BJ (cell line): ENCODE results near the gene ACR. TPM values are rescaled to one million over a fixed set of nuclear protein-coding genes. Genes with fewer than 3 reads are reported as not detected.

Experiments used
- CTCF ChIA-PET: fragments of 350-600 bp; formaldehyde crosslinking; extraction: SDS; loops from one replicate; lab custom pipeline; 2021; ENCODE audit warnings: antibody characterized with exemption, inconsistent platforms; lab: Yijun Ruan, JAX
- POLR2A ChIA-PET: fragments of 300-600 bp; sonication (Branson Sonifier 250); formaldehyde crosslinking; extraction: SDS; loops from one replicate; lab custom pipeline; 2021; ENCODE audit warnings: antibody characterized with exemption; lab: Charles Lee
- DNase-seq: peaks from one replicate; pipeline ENCODE4 v3.0.0-alpha.2; 2011; ENCODE audit warnings: low read depth
- H3K27me3 ChIP-seq: 2 replicates; pipeline ENCODE4 v1.6.0; 2011; ENCODE audit warnings: low read length; ENCODE audit not compliant: control insufficient read depth, insufficient read depth
- H3K36me3 ChIP-seq: 2 replicates; pipeline ENCODE4 v1.5.1; 2011; ENCODE audit warnings: low read length; ENCODE audit not compliant: control insufficient read depth, insufficient read depth
- H3K4me3 ChIP-seq: 2 replicates; pipeline ENCODE4 v1.5.1; 2011; ENCODE audit warnings: low read depth, mild to moderate bottlenecking, control low read depth, low read length
- polyA plus RNA-seq: library from polyadenylated mRNA; depleted of rRNA; stranded (reverse); fragments of >200 nt; gene quantifications from 2 replicates; pipeline ENCODE4 v1.2.3, GENCODE V29; 2011
- TF ChIP-seq, protein P1 (sequence below): IDR thresholded peaks from 2 replicates; pipeline ENCODE4 v1.5.1; 2011; ENCODE audit warnings: low read depth, mild to moderate bottlenecking, control low read depth, inconsistent platforms, low read length, moderate library complexity; ENCODE audit not compliant: insufficient read depth

Gene ACR
- polyA plus RNA-seq, 1 experiment = 0.12 TPM

DNA sequence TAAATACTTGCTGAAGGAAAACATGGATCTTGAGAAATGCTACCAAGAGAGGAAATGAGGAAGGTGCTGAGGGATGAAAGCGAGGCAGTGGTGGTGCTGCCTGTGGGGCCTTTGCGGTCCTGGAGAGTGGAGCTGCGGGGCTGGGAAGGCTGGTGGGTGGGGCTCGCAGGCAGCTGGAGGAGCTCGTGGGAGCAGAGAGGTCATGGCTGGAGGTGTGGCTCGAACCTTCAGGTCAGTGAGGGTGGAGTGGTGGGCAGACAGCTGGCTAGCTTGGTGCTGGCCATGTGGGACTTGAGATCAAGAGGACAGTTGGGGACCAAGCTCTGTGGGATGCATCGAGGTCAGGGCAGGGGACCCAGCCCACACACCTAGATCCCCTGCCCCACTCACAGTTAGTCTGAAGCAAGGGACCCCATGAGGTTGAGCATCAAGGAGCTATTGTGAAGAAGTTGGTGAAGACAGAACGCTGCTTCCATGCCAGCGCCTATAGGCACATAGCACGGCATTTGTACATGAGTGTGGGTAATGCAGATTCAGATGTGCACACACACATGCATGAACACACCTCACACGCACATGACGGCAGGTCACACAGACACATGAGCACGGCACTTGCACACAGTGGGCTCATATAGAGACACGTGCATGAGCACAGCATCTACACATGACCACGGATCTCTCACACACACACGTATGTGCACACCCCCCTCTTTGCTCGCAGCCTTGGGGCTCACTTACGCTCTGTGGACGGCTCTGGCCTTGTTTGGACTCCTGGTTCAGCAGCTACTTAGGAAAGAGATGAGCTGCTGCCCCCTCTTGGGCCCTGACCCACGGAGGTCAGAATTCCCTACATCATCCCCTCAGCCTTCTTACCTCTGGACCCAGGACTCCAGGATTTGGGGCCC, 34.9 kb upstream of the ACR start:
- no peak for DNase-seq
- Histone ChIP-seq H3K4me3 (no peak overlapping the region), H3K36me3 (no peaks in the 10 kb centered on the region), H3K27me3 (no peaks in the 10 kb centered on the region)
- ChIA-PET CTCF (interaction anchor here (1.5 kb wide), 1 partner anchor 9 kb away, joined by 5 read pairs; no protein-coding TSS in a partner anchor), POLR2A (no interaction called here)
- TF ChIP-seq, protein P1, sequence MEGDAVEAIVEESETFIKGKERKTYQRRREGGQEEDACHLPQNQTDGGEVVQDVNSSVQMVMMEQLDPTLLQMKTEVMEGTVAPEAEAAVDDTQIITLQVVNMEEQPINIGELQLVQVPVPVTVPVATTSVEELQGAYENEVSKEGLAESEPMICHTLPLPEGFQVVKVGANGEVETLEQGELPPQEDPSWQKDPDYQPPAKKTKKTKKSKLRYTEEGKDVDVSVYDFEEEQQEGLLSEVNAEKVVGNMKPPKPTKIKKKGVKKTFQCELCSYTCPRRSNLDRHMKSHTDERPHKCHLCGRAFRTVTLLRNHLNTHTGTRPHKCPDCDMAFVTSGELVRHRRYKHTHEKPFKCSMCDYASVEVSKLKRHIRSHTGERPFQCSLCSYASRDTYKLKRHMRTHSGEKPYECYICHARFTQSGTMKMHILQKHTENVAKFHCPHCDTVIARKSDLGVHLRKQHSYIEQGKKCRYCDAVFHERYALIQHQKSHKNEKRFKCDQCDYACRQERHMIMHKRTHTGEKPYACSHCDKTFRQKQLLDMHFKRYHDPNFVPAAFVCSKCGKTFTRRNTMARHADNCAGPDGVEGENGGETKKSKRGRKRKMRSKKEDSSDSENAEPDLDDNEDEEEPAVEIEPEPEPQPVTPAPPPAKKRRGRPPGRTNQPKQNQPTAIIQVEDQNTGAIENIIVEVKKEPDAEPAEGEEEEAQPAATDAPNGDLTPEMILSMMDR = no peak

DNA sequence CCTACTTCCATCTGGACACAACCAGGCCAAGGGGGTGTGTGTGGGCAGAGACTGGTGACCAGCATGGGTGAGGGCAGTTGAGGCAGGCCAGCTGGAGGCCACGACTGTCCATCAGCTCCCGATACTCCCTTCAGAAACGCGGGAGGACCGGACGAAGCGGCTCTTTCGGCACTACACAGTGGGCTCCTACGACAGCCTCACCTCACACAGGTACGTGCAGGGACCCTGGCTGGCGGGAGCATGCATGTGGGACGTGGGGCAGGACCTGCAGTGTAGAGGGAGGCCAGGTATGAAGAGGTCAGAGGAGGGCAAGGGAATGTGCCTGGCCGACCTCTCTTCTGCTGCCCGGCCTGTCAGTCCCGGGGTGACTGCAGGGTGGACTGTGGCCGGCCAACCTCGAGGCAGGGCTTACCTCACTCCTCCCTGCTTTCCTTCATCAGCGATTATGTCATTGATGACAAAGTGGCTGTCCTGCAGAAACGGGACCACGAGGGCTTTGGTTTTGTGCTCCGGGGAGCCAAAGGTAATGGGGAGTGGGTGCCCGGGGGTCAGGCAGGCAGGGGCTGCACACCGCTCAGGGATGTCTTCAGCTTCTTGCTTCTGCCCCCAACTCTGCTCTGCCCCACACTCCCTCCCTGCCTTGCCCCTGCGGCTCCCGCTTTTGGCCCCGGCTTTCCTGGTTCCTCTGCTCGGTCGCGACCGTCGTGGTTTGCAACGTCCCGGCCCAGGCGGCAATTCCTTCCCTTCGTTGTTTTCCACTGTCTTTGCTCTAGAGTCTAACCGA, 34.1 kb upstream of the ACR start:
- no peak overlapping the region for H3K4me3 ChIP-seq
- DNase-seq = no peak
- no peaks in the 10 kb centered on the region for H3K36me3 ChIP-seq
- ChIA-PET POLR2A (no interaction called here), CTCF (interaction anchor here (1.5 kb wide), 1 partner anchor 10 kb away, joined by 5 read pairs; no protein-coding TSS in a partner anchor)
- TF ChIP-seq, protein P1 = no peak
- H3K27me3 ChIP-seq = no peaks in the 10 kb centered on the region

DNA sequence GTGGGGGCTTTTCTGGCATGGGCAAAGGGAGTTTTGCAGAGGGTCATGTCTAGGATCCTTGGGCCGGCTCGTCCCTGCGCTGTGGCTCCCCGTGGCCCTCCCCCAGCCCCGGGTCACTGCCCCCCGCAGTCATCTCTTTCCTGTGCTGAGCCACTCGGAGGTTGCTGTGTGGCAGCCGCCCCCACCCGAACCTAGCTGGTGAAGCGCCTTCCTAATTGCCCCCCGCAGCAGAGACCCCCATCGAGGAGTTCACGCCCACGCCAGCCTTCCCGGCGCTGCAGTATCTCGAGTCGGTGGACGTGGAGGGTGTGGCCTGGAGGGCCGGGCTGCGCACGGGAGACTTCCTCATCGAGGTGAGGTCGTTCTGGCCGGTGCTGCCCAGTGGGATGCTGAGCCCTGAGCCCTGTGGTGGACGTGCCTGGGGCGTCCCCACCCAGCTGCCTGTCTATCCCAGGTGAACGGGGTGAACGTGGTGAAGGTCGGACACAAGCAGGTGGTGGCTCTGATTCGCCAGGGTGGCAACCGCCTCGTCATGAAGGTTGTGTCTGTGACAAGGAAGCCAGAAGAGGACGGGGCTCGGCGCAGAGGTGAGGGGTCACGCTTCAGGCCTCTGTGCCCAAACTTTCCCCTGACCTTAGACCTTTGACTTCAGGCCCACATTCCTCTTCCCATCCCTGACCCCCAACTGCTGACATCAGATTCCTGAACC, 33.3 kb upstream of the ACR start:
- no peak overlapping the region for H3K4me3 ChIP-seq
- CTCF ChIA-PET = no interaction called here
- POLR2A ChIA-PET = no interaction called here
- no peaks in the 10 kb centered on the region for H3K27me3 ChIP-seq
- no peaks in the 10 kb centered on the region for H3K36me3 ChIP-seq
- no peak for DNase-seq
- TF ChIP-seq, protein P1 = no peak

DNA sequence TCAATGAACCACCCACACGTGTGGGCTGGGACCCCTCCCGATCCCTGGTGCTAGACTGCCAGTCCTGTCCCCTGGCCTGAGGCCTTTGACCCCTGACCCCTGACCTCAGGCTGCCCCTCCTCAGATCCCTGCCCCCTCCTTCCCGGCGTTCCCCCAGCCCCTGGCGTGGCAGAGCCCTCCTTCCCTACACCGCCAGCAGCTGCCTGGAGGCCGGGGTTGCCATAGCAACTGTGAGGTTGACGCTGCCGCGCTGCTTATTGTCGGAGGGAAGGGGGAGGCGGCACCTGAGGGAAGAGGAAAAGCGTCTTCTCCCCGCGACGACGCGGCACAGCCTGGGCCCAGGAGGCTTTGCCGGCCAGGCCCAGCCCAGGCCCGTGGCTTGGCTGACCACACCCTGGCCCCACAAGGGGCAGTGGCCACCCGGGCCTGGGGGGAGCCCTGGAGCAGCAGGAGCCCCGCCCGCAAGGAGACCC, 32.7 kb upstream of the ACR start:
- TF ChIP-seq, protein P1 = no peak
- CTCF ChIA-PET = no interaction called here
- no peaks in the 10 kb centered on the region for H3K36me3 ChIP-seq
- no peak overlapping the region for H3K4me3 ChIP-seq
- POLR2A ChIA-PET = no interaction called here
- no peaks in the 10 kb centered on the region for H3K27me3 ChIP-seq
- DNase-seq = no peak
